Mesothelial cell of epicardium (in vitro differentiated cells): ENCODE data around the gene SND1. TPM values are rescaled to one million over a fixed set of nuclear protein-coding genes. Genes with fewer than 3 reads are reported as not detected.

Experiments used
- DNase-seq, 2 experiments: peaks; one replicate each; pipeline ENCODE4 v3.0.0; 2021; ENCODE audit warnings: low spot score in 2 of 2; ENCODE audit not compliant: unreplicated experiment in 2 of 2
- H3K27ac Mint-ChIP-seq: 2 replicates; pipeline ENCODE4 v1.8.0; 2021; ENCODE audit warnings: mixed read lengths
- H3K27me3 Mint-ChIP-seq: 2 replicates; pipeline ENCODE4 v1.8.0; 2021; ENCODE audit warnings: low read depth, mixed read lengths
- H3K36me3 Mint-ChIP-seq: 2 replicates; pipeline ENCODE4 v1.8.0; 2021; ENCODE audit warnings: mixed read lengths
- H3K4me1 Mint-ChIP-seq: 2 replicates; pipeline ENCODE4 v1.8.0; 2021; ENCODE audit warnings: mixed read lengths
- H3K4me3 Mint-ChIP-seq: 2 replicates; pipeline ENCODE4 v1.8.0; 2021; ENCODE audit warnings: mild to moderate bottlenecking, moderate library complexity, mixed read lengths
- H3K9me3 Mint-ChIP-seq: 2 replicates; pipeline ENCODE4 v1.8.0; 2021; ENCODE audit warnings: mixed read lengths
- CTCF ChIP-seq: fragments of 200-600 bp; sonication (generic); IDR thresholded peaks from one replicate; pipeline ENCODE4 v1.5.0; 2021; ENCODE audit warnings: antibody characterized with exemption; ENCODE audit not compliant: unreplicated experiment
- total RNA-seq: library from RNA; stranded (reverse); gene quantifications from 3 replicates; pipeline ENCODE4 v1.2.1, GENCODE V29; 2021

The SND1 gene
- total RNA-seq, 1 donor from 2014 or later, result 211 TPM

DNA sequence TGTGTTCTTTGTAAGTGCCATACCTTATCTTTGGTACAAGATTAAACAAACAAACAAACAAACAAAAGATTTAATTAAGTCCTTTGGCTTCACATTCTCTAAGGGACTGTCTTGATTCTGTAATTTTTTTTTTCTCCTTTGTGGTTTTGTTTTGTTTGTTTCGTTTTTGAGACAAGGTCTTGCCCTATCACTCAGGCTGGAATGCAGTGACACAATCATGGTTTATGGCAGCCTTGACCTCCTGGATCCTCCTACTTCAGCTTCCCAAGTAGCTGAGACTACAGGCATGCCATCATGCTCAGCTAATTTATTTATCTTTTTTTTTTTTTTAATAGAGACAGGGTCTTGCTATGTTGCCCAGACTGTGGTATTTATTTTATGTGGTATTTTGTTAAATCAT is 213.5 kb downstream of the SND1 start:
- Mint-ChIP-seq H3K27ac (no peak overlapping the region), H3K4me3 (no peak overlapping the region), H3K27me3 (no peaks in the 10 kb centered on the region), H3K4me1 (peaks cover 6% of the 10 kb centered on the region), H3K36me3 (peaks cover 6% of the 10 kb centered on the region), H3K9me3 (no peaks in the 10 kb centered on the region)
- no peak for DNase-seq
- TF ChIP-seq CTCF, result no peak

- no peak for TF ChIP-seq CTCF
- Mint-ChIP-seq H3K27ac (no peak overlapping the region), H3K9me3 (no peaks in the 10 kb centered on the region), H3K36me3 (peaks cover 6% of the 10 kb centered on the region), H3K27me3 (no peaks in the 10 kb centered on the region), H3K4me3 (no peak overlapping the region), H3K4me1 (no peaks in the 10 kb centered on the region)
- no peak for DNase-seq
Observed at GRCh38 chr7:127870231-127870907, 218.4 kb downstream of the SND1 start.

- Mint-ChIP-seq H3K27ac (no peak overlapping the region), H3K4me3 (no peak overlapping the region), H3K4me1 (no peaks in the 10 kb centered on the region), H3K27me3 (no peaks in the 10 kb centered on the region), H3K9me3 (no peaks in the 10 kb centered on the region), H3K36me3 (peaks cover 4% of the 10 kb centered on the region)
- TF ChIP-seq CTCF, result no peak
- no peak for DNase-seq
Observed at GRCh38 chr7:127871226-127871625, 219.2 kb downstream of the SND1 start.

GRCh38 chr7:127872122-127872521 is 220.1 kb downstream of the SND1 start:
- no peaks in the 10 kb centered on the region for H3K9me3 Mint-ChIP-seq
- no peak overlapping the region for H3K4me3 Mint-ChIP-seq
- H3K27ac Mint-ChIP-seq, result no peak overlapping the region
- H3K27me3 Mint-ChIP-seq, result no peaks in the 10 kb centered on the region
- H3K4me1 Mint-ChIP-seq, result no peaks in the 10 kb centered on the region
- no peak for TF ChIP-seq CTCF
- no peak for DNase-seq
- H3K36me3 Mint-ChIP-seq, result no peaks in the 10 kb centered on the region

DNA sequence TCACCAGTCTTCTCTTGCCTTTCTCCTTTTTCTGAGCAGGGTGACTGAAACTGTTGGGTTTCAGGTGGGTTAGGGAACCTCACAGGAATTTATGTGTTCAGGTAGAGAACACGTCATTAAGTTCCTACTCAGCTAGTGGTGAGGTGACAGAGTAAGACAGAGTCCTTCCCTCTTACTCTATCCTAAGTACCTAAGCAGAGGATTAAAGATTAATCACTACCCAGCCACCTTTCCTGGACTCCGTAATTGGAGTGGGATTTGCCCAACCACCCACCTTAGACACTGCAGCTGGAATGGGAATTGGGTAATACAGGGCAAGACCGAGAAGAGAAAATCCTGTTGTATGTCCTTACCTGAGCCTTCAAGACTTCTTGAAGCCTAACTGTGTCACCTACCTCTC is 221.2 kb downstream of the SND1 start:
- H3K36me3 Mint-ChIP-seq, result no peaks in the 10 kb centered on the region
- no peaks in the 10 kb centered on the region for H3K9me3 Mint-ChIP-seq
- H3K4me3 Mint-ChIP-seq, result no peak overlapping the region
- H3K4me1 Mint-ChIP-seq, result no peaks in the 10 kb centered on the region
- no peaks in the 10 kb centered on the region for H3K27me3 Mint-ChIP-seq
- no peak for DNase-seq
- no peak overlapping the region for H3K27ac Mint-ChIP-seq
- TF ChIP-seq CTCF, result no peak
